SK-N-SH (cell line): ENCODE measurements around the gene SLC4A2. TPM values are rescaled to one million over a fixed set of nuclear protein-coding genes. Genes with fewer than 3 reads are reported as not detected.

ENCODE experiments used
- CTCF ChIA-PET: fragments of 300-600, 350-600 bp; formaldehyde crosslinking; extraction: SDS; loops from one replicate; lab custom pipeline; 2021; lab: Yijun Ruan, JAX
- POLR2A ChIA-PET: fragments of 350-600 bp; sonication (Branson Sonifier 250); formaldehyde crosslinking; extraction: SDS; loops from one replicate; lab custom pipeline; 2020; ENCODE audit warnings: antibody characterized with exemption, inconsistent platforms; lab: Yijun Ruan, JAX
- DNase-seq: peaks from one replicate; pipeline ENCODE4 v3.0.0; 2012
- H2AFZ ChIP-seq: fragments of 200-600 bp; sonication (generic); 2 replicates; pipeline ENCODE4 v1.8.1; 2016; ENCODE audit warnings: antibody characterized with exemption, mild to moderate bottlenecking, low read depth
- H3F3A ChIP-seq: fragments of 200-600 bp; sonication (generic); replicated peaks from 2 replicates; pipeline ENCODE3; 2016; ENCODE audit warnings: antibody characterized with exemption, mild to moderate bottlenecking; ENCODE audit not compliant: insufficient read depth
- H3K27ac ChIP-seq, 2 experiments: fragments of 200-500 bp in 1 of 2; fragments of 200-600 bp in 1 of 2; sonication (Bioruptor generic) in 1 of 2; sonication (generic), shearing (Covaris generic) in 1 of 2; 2 replicates each; pipeline versions ENCODE4 v1.5.1 to v1.6.1; 2014 to 2016; ENCODE audit warnings: low read depth in 2 of 2, inconsistent platforms in 1 of 2, low read length in 1 of 2, mild to moderate bottlenecking in 1 of 2, mixed read lengths in 1 of 2
- H3K27me3 ChIP-seq: fragments of 200-600 bp; sonication (generic), shearing (Covaris generic); 2 replicates; pipeline ENCODE4 v1.6.1; 2016; ENCODE audit warnings: mixed run types; ENCODE audit not compliant: insufficient read depth
- H3K36me3 ChIP-seq, 2 experiments: fragments of 200-500 bp in 1 of 2; fragments of 200-600 bp in 1 of 2; sonication (Bioruptor generic) in 1 of 2; sonication (generic) in 1 of 2; replicated peaks in 1 of 2; 2 replicates each; pipeline versions ENCODE3 to v1.5.1; 2014 to 2016; ENCODE audit warnings: low read length in 1 of 2, mild to moderate bottlenecking in 1 of 2; ENCODE audit not compliant: insufficient read depth in 2 of 2, control insufficient read depth in 1 of 2
- H3K4me1 ChIP-seq, 2 experiments: fragments of 200-500 bp in 1 of 2; fragments of 200-600 bp in 1 of 2; sonication (Bioruptor generic) in 1 of 2; sonication (generic), shearing (Covaris generic) in 1 of 2; 2 replicates each; pipeline versions ENCODE4 v1.5.1 to v1.6.1; 2014 to 2016; ENCODE audit warnings: low read depth in 1 of 2, low read length in 1 of 2, mixed run types in 1 of 2; ENCODE audit not compliant: insufficient read depth in 2 of 2, control insufficient read depth in 1 of 2
- H3K4me2 ChIP-seq: fragments of 200-600 bp; sonication (generic), shearing (Covaris generic); 2 replicates; pipeline ENCODE4 v1.6.1; 2017; ENCODE audit warnings: mixed run types
- H3K4me3 ChIP-seq, 2 experiments: fragments of 200-500 bp in 1 of 2; fragments of 200-600 bp in 1 of 2; sonication (Bioruptor generic) in 1 of 2; sonication (generic), shearing (Covaris generic) in 1 of 2; 2 replicates each; pipeline versions ENCODE4 v1.5.1 to v1.8.1; 2014 to 2016; ENCODE audit warnings: low read depth in 2 of 2, inconsistent platforms in 1 of 2, low read length in 1 of 2, mild to moderate bottlenecking in 1 of 2, mixed read lengths in 1 of 2, moderate library complexity in 1 of 2
- H3K79me2 ChIP-seq: fragments of 200-600 bp; sonication (generic); 2 replicates; pipeline ENCODE4 v1.8.1; 2017; ENCODE audit warnings: mild to moderate bottlenecking; ENCODE audit not compliant: insufficient read depth
- H3K9ac ChIP-seq: fragments of 200-600 bp; sonication (generic); 2 replicates; pipeline ENCODE4 v1.6.1; 2017; ENCODE audit warnings: mixed run types
- H3K9me2 ChIP-seq: fragments of 200-600 bp; sonication (generic); 2 replicates; pipeline ENCODE4 v1.6.1; 2017; ENCODE audit warnings: mixed run types
- H3K9me3 ChIP-seq: fragments of 200-600 bp; sonication (generic); 2 replicates; pipeline ENCODE4 v1.6.1; 2017; ENCODE audit warnings: mixed run types, mild to moderate bottlenecking, moderate library complexity
- H4K20me1 ChIP-seq: fragments of 200-600 bp; sonication (generic); 2 replicates; pipeline ENCODE4 v1.6.1; 2017; ENCODE audit warnings: mild to moderate bottlenecking, mixed run types; ENCODE audit not compliant: insufficient read depth
- CTCF ChIP-seq: fragments of 200-600 bp; sonication (generic); IDR thresholded peaks from 2 replicates; pipeline ENCODE4 v1.6.1; 2017; ENCODE audit warnings: antibody characterized with exemption, mild to moderate bottlenecking, moderate library complexity
- FOXM1 ChIP-seq: IDR thresholded peaks from 2 replicates; pipeline ENCODE4 v1.4.0; 2012; ENCODE audit warnings: low read depth, mild to moderate bottlenecking
- MAX ChIP-seq: IDR thresholded peaks from 2 replicates; pipeline ENCODE4 v1.4.0; 2012; ENCODE audit warnings: low read depth
- NRF1 ChIP-seq: IDR thresholded peaks from 2 replicates; pipeline ENCODE4 v1.6.1; 2012; ENCODE audit warnings: low read depth, mild to moderate bottlenecking, low read length
- PBX3 ChIP-seq: IDR thresholded peaks from 2 replicates; pipeline ENCODE4; 2012
- TAF1 ChIP-seq: IDR thresholded peaks from 2 replicates; pipeline ENCODE4 v1.6.1; 2012; ENCODE audit warnings: low read depth, mild to moderate bottlenecking, low read length, moderate library complexity, borderline replicate concordance
- TCF12 ChIP-seq: IDR thresholded peaks from 2 replicates; pipeline ENCODE4 v1.4.0; 2012
- USF2 ChIP-seq: fragments of 150-350 bp; IDR thresholded peaks from 2 replicates; pipeline ENCODE4 v1.6.1; 2017; ENCODE audit warnings: antibody characterized with exemption, low read length, low read depth, borderline replicate concordance
- ZBTB33 ChIP-seq: IDR thresholded peaks from 2 replicates; pipeline ENCODE4 v1.4.0; 2012; ENCODE audit warnings: low read depth, borderline replicate concordance
- WGBS: methylation state at CpG from one replicate; pipeline ENCODE4 v1.1.6; 2017; ENCODE audit warnings: low lambda C conversion rate; 5-methylcytosine and 5-hydroxymethylcytosine counted together
- polyA plus RNA-seq, 3 experiments: library from polyadenylated mRNA; depleted of rRNA; stranded (reverse); fragments of >200 nt; gene quantifications; 2 replicates each; pipeline ENCODE4 v1.2.3, GENCODE V29; 2012

The SLC4A2 gene
- polyA plus RNA-seq, 1 of the 3 experiments (the other 2 are of a cell fraction) = 167 TPM

- peaks cover 19% of the 10 kb centered on the region for H3F3A ChIP-seq
- H3K27ac ChIP-seq = no peak overlapping the region; a peak in 1 of 4 replicates
- peak overlapping the region; percentile 99; the same call in 1 of the 2 replicates for H3K4me2 ChIP-seq
- CTCF ChIA-PET = interaction anchor here (0.7 to 21.3 kb wide), 10 partner anchors 19 to 192 kb away, joined by 3 to 474 read pairs (median 4); partner anchors contain the start of gene ABCB8
- H3K36me3 ChIP-seq = peaks cover 0 to 11% of the 10 kb centered on the region in 2 experiments
- no peak overlapping the region for H3K4me3 ChIP-seq
- no peaks in the 10 kb centered on the region for H3K27me3 ChIP-seq
- peaks cover 21 to 32% of the 10 kb centered on the region in 2 experiments for H3K4me1 ChIP-seq
- peaks cover 77% of the 10 kb centered on the region for H4K20me1 ChIP-seq
- no peaks in the 10 kb centered on the region for H3K9me2 ChIP-seq
- no peak overlapping the region for H2AFZ ChIP-seq
- 88% methylated on average over 20 of the region's 22 CpGs for WGBS
- H3K9ac ChIP-seq = no peak overlapping the region
- POLR2A ChIA-PET = interaction anchor here (0.8 kb wide), 1 partner anchor 135 kb away, joined by 3 read pairs; no protein-coding TSS in a partner anchor
- DNase-seq = no peak
- no peaks in the 10 kb centered on the region for H3K9me3 ChIP-seq
- TF ChIP-seq TCF12 (no peak), ZBTB33 (no peak), USF2 (no peak), TAF1 (no peak), MAX (no peak), PBX3 (no peak), CTCF (no peak), FOXM1 (no peak), NRF1 (no peak)
- H3K79me2 ChIP-seq = peaks cover 84% of the 10 kb centered on the region
These were observed 30.7 kb downstream of the SLC4A2 start for GRCh38 chr7:151089893-151090730.
